Testis (tissue), 2 donors: ENCODE data around the gene PAIP2B.

ENCODE experiments used
- POLR2A ChIP-seq: fragments of 450-650 bp; IDR thresholded peaks from one replicate; pipeline ENCODE4 v1.6.1; 2017; ENCODE audit warnings: antibody characterized with exemption, mild to moderate bottlenecking, moderate library complexity
- TF ChIP-seq, protein P1 (sequence below), 3 experiments: fragments of 450-650 bp in 2 of 3; fragments of 200-600 bp in 1 of 3; sonication (generic) in 1 of 3; IDR thresholded peaks; one replicate each; pipeline ENCODE4 v1.5.1; 2016 to 2019; ENCODE audit warnings: antibody characterized with exemption in 3 of 3, mild to moderate bottlenecking in 2 of 3, moderate library complexity in 1 of 3

DNA sequence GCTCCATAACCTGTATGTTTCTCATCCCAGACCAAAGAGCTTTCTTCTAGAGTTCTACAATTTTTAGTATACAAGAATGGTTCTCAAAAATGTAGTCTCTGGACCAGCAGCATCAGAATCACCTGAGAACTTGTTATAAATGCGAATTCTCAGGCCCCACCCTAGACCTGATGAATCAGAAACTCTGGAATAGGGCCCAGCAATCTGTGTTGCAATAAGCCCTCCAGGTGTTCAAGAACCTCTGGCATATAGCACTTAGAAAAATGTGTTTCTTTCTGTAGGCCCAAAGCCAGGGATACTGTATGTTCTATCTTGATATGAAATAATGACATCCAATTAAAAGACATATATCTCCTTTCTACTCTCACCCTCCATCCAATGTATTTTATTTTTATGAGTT is 10.4 kb downstream of the PAIP2B start:
- TF ChIP-seq, protein P1, sequence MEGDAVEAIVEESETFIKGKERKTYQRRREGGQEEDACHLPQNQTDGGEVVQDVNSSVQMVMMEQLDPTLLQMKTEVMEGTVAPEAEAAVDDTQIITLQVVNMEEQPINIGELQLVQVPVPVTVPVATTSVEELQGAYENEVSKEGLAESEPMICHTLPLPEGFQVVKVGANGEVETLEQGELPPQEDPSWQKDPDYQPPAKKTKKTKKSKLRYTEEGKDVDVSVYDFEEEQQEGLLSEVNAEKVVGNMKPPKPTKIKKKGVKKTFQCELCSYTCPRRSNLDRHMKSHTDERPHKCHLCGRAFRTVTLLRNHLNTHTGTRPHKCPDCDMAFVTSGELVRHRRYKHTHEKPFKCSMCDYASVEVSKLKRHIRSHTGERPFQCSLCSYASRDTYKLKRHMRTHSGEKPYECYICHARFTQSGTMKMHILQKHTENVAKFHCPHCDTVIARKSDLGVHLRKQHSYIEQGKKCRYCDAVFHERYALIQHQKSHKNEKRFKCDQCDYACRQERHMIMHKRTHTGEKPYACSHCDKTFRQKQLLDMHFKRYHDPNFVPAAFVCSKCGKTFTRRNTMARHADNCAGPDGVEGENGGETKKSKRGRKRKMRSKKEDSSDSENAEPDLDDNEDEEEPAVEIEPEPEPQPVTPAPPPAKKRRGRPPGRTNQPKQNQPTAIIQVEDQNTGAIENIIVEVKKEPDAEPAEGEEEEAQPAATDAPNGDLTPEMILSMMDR (IDR thresholded peaks at IDR 0.05) = no peak
- TF ChIP-seq POLR2A = no peak
